Nephron (organoid): ENCODE data around the gene PTPN22.

ENCODE experiments used
- H3K27ac Mint-ChIP-seq, 3 experiments: 2 replicates each; pipeline ENCODE4 v1.8.0; 2020; ENCODE audit warnings: mixed read lengths in 3 of 3, mild to moderate bottlenecking in 2 of 3, moderate library complexity in 1 of 3
- H3K27me3 Mint-ChIP-seq: 2 replicates; pipeline ENCODE4 v1.8.0; 2021; ENCODE audit warnings: low read depth, mild to moderate bottlenecking, moderate library complexity, mixed read lengths
- H3K36me3 Mint-ChIP-seq: 2 replicates; pipeline ENCODE4 v1.8.0; 2020; ENCODE audit warnings: low read depth, mixed read lengths
- H3K4me1 Mint-ChIP-seq: 2 replicates; pipeline ENCODE4 v1.8.0; 2020; ENCODE audit warnings: mixed read lengths
- H3K4me3 Mint-ChIP-seq, 3 experiments: 2 replicates each; pipeline ENCODE4 v1.8.0; 2020; ENCODE audit warnings: mild to moderate bottlenecking in 3 of 3, mixed read lengths in 3 of 3, moderate library complexity in 2 of 3
- H3K9me3 Mint-ChIP-seq: 2 replicates; pipeline ENCODE4 v1.8.0; 2020; ENCODE audit warnings: mixed read lengths
- CTCF ChIP-seq, 3 experiments: fragments of 200-600 bp; sonication (generic); IDR thresholded peaks; one replicate each; pipeline ENCODE4 v1.5.0; 2021; ENCODE audit warnings: antibody characterized with exemption in 3 of 3; ENCODE audit not compliant: unreplicated experiment in 3 of 3

PTPN22 gene

GRCh38 chr1:113903501-113904292 is 32.2 kb upstream of the PTPN22 start:
- H3K27me3 Mint-ChIP-seq, result no peaks in the 10 kb centered on the region
- peak overlapping the region; percentile 85 to 96 (median 94) for H3K27ac Mint-ChIP-seq
- H3K36me3 Mint-ChIP-seq, result peaks cover 22% of the 10 kb centered on the region
- peaks cover 11% of the 10 kb centered on the region for H3K4me1 Mint-ChIP-seq
- H3K9me3 Mint-ChIP-seq, result no peaks in the 10 kb centered on the region
- H3K4me3 Mint-ChIP-seq, result peak overlapping the region; percentile 88 to 92 (median 91)
- no peak for TF ChIP-seq CTCF (IDR thresholded peaks at IDR 0.05; ENCODE audit: unreplicated experiment in 3 of 3)

- no peak for TF ChIP-seq CTCF (IDR thresholded peaks at IDR 0.05; ENCODE audit: unreplicated experiment in 3 of 3)
- peaks cover 11% of the 10 kb centered on the region for H3K4me1 Mint-ChIP-seq
- H3K9me3 Mint-ChIP-seq, result no peaks in the 10 kb centered on the region
- H3K36me3 Mint-ChIP-seq, result peaks cover 39% of the 10 kb centered on the region
- no peak overlapping the region for H3K27ac Mint-ChIP-seq
- no peak overlapping the region for H3K4me3 Mint-ChIP-seq
- H3K27me3 Mint-ChIP-seq, result no peaks in the 10 kb centered on the region
These were observed 29.7 kb upstream of the PTPN22 start for GRCh38 chr1:113901191-113901590.

GRCh38 chr1:113899111-113899510 is 27.6 kb upstream of the PTPN22 start:
- Mint-ChIP-seq H3K36me3 (peaks cover 50% of the 10 kb centered on the region), H3K9me3 (no peaks in the 10 kb centered on the region), H3K27ac (no peak overlapping the region), H3K4me1 (peaks cover 9% of the 10 kb centered on the region), H3K4me3 (no peak overlapping the region), H3K27me3 (no peaks in the 10 kb centered on the region)
- no peak for TF ChIP-seq CTCF (IDR thresholded peaks at IDR 0.05; ENCODE audit: unreplicated experiment in 3 of 3)

- H3K36me3 Mint-ChIP-seq, result peaks cover 50% of the 10 kb centered on the region
- H3K27me3 Mint-ChIP-seq, result no peaks in the 10 kb centered on the region
- H3K4me3 Mint-ChIP-seq, result no peak overlapping the region
- H3K4me1 Mint-ChIP-seq, result peaks cover 3% of the 10 kb centered on the region
- no peak overlapping the region for H3K27ac Mint-ChIP-seq
- no peak for TF ChIP-seq CTCF (IDR thresholded peaks at IDR 0.05; ENCODE audit: unreplicated experiment in 3 of 3)
- no peaks in the 10 kb centered on the region for H3K9me3 Mint-ChIP-seq
These were observed 26.8 kb upstream of the PTPN22 start for GRCh38 chr1:113898241-113898814.

- Mint-ChIP-seq H3K27ac (no peak overlapping the region), H3K4me3 (no peak overlapping the region), H3K27me3 (no peaks in the 10 kb centered on the region), H3K9me3 (no peaks in the 10 kb centered on the region), H3K4me1 (no peaks in the 10 kb centered on the region), H3K36me3 (peaks cover 47% of the 10 kb centered on the region)
- no peak for TF ChIP-seq CTCF (IDR thresholded peaks at IDR 0.05; ENCODE audit: unreplicated experiment in 3 of 3)
These were observed 24.4 kb upstream of the PTPN22 start for GRCh38 chr1:113895961-113896360.

GRCh38 chr1:113895098-113895497 is 23.6 kb upstream of the PTPN22 start:
- Mint-ChIP-seq H3K9me3 (no peaks in the 10 kb centered on the region), H3K4me3 (no peak overlapping the region), H3K36me3 (peaks cover 42% of the 10 kb centered on the region), H3K27ac (no peak overlapping the region), H3K4me1 (no peaks in the 10 kb centered on the region), H3K27me3 (no peaks in the 10 kb centered on the region)
- TF ChIP-seq CTCF (IDR thresholded peaks at IDR 0.05; ENCODE audit: unreplicated experiment in 3 of 3), result no peak
